ENCODE data around the gene CLDN17. TPM values are rescaled to one million over a fixed set of nuclear protein-coding genes. Genes with fewer than 3 reads are reported as not detected.

Gene CLDN17
- total and polyA plus RNA-seq, 5 donors from 2014 or later = not detected

- H3K27me3 Mint-ChIP-seq = no peaks in the 10 kb centered on the region
- peaks cover 0 to 6% (median 2%) of the 10 kb centered on the region in 7 donors for H3K9me3 Mint-ChIP-seq
- no peaks in the 10 kb centered on the region for H3K4me1 Mint-ChIP-seq
- Histone ChIP-seq H3K4me1 (ENCODE audit: control insufficient read depth, insufficient read depth, low read length, poor library complexity, severe bottlenecking) (no peaks in the 10 kb centered on the region), H3K27ac (ENCODE audit: insufficient read depth, low read length, poor library complexity, severe bottlenecking) (no peak overlapping the region), H3K27me3 (ENCODE audit: control insufficient read depth, insufficient read depth, low read length) (no peaks in the 10 kb centered on the region), H3K36me3 (ENCODE audit: control insufficient read depth, insufficient read depth, low read length) (no peaks in the 10 kb centered on the region), H3K9me3 (ENCODE audit: control insufficient read depth in 2 of 2, low read length in 2 of 2) (no peaks in the 10 kb centered on the region), H3K4me3 (ENCODE audit: low read depth, low read length) (no peak overlapping the region)
- no peaks in the 10 kb centered on the region for H3K36me3 Mint-ChIP-seq
- DNase-seq (no peak), ATAC-seq (ENCODE audit: low read depth in 2 of 2) (no peak)
- no peak overlapping the region for H3K4me3 Mint-ChIP-seq
- no peak overlapping the region for H3K27ac Mint-ChIP-seq
Observed at GRCh38 chr21:30153697-30154340, 12.8 kb downstream of the CLDN17 start.

- H3K4me1 ChIP-seq (ENCODE audit: control insufficient read depth, insufficient read depth, low read length, poor library complexity, severe bottlenecking) = no peaks in the 10 kb centered on the region
- no peaks in the 10 kb centered on the region for H3K27me3 Mint-ChIP-seq
- no peak overlapping the region for H3K4me3 Mint-ChIP-seq
- H3K9me3 ChIP-seq (ENCODE audit: control insufficient read depth in 2 of 2, low read length in 2 of 2) = no peaks in the 10 kb centered on the region
- peaks cover 0 to 5% (median 2%) of the 10 kb centered on the region in 7 donors for H3K9me3 Mint-ChIP-seq
- no peaks in the 10 kb centered on the region for H3K36me3 Mint-ChIP-seq
- H3K27me3 ChIP-seq (ENCODE audit: control insufficient read depth, insufficient read depth, low read length) = no peaks in the 10 kb centered on the region
- no peak overlapping the region for H3K27ac Mint-ChIP-seq
- no peak overlapping the region for H3K4me3 ChIP-seq (ENCODE audit: low read depth, low read length)
- DNase-seq = no peak
- no peak overlapping the region for H3K27ac ChIP-seq (ENCODE audit: insufficient read depth, low read length, poor library complexity, severe bottlenecking)
- H3K4me1 Mint-ChIP-seq = no peaks in the 10 kb centered on the region
- no peaks in the 10 kb centered on the region for H3K36me3 ChIP-seq (ENCODE audit: control insufficient read depth, insufficient read depth, low read length)
- ATAC-seq (ENCODE audit: low read depth in 2 of 2) = no peak
Observed at GRCh38 chr21:30152792-30153191, 13.8 kb downstream of the CLDN17 start.

GRCh38 chr21:30148906-30149305 is 17.7 kb downstream of the CLDN17 start:
- no peak overlapping the region for H3K4me3 Mint-ChIP-seq
- no peaks in the 10 kb centered on the region for H3K36me3 Mint-ChIP-seq
- ATAC-seq (ENCODE audit: low read depth in 2 of 2) (no peak), DNase-seq (no peak)
- no peaks in the 10 kb centered on the region for H3K4me1 Mint-ChIP-seq
- no peaks in the 10 kb centered on the region for H3K27me3 Mint-ChIP-seq
- no peak overlapping the region for H3K27ac Mint-ChIP-seq
- Histone ChIP-seq H3K36me3 (ENCODE audit: control insufficient read depth, insufficient read depth, low read length) (no peaks in the 10 kb centered on the region), H3K4me3 (ENCODE audit: low read depth, low read length) (no peak overlapping the region), H3K27me3 (ENCODE audit: control insufficient read depth, insufficient read depth, low read length) (no peaks in the 10 kb centered on the region), H3K4me1 (ENCODE audit: control insufficient read depth, insufficient read depth, low read length, poor library complexity, severe bottlenecking) (no peaks in the 10 kb centered on the region), H3K9me3 (ENCODE audit: control insufficient read depth in 2 of 2, low read length in 2 of 2) (no peaks in the 10 kb centered on the region), H3K27ac (ENCODE audit: insufficient read depth, low read length, poor library complexity, severe bottlenecking) (no peak overlapping the region)
- peaks cover 0 to 6% (median 3%) of the 10 kb centered on the region in 7 donors for H3K9me3 Mint-ChIP-seq

DNA sequence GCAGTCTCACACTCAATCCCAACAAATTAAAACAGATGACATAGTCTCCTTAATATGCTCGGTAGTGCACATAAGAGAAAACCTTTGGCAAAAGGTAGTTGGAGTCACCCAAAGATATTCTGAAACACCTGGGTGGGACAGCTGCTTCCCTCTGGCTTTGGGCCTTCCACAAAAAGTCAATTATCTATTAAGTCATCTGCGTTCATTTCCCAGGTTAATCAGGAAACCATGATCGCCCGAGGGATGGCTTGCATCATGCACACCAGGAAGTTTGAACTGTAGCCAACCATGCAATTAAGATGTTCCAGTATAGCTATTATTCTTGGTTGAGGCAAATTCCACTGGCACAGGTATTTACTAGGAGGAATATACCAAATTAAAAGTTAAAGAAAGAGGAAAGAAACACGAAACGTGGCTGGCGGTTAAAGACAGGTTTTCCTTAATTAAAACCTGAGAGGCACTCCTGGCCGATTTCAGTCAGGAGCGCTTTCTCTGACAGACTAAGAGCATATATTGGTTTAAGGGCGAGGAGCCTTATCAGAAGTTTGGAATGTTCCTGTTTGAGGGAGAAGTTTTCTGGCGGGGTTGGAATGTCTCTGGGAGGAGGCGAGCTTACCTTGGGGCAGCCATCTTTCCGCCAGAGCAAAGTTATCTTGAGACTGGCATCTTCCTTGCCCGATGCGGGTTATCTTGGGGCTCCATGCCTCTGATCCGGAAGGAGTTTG is 19.9 kb downstream of the CLDN17 start:
- Histone ChIP-seq H3K36me3 (ENCODE audit: control insufficient read depth, insufficient read depth, low read length) (no peaks in the 10 kb centered on the region), H3K4me3 (ENCODE audit: low read depth, low read length) (no peak overlapping the region), H3K9me3 (ENCODE audit: control insufficient read depth in 2 of 2, low read length in 2 of 2) (no peaks in the 10 kb centered on the region), H3K27me3 (ENCODE audit: control insufficient read depth, insufficient read depth, low read length) (no peaks in the 10 kb centered on the region), H3K27ac (ENCODE audit: insufficient read depth, low read length, poor library complexity, severe bottlenecking) (no peak overlapping the region), H3K4me1 (ENCODE audit: control insufficient read depth, insufficient read depth, low read length, poor library complexity, severe bottlenecking) (no peaks in the 10 kb centered on the region)
- Mint-ChIP-seq H3K27ac (peak overlapping the region in 1 of 3 donors; percentile 62), H3K4me3 (no peak overlapping the region), H3K4me1 (no peaks in the 10 kb centered on the region), H3K9me3 (peaks cover 0 to 6% (median 3%) of the 10 kb centered on the region in 7 donors), H3K36me3 (no peaks in the 10 kb centered on the region), H3K27me3 (no peaks in the 10 kb centered on the region)
- no peak for ATAC-seq (ENCODE audit: low read depth in 2 of 2)
- DNase-seq = no peak

DNA sequence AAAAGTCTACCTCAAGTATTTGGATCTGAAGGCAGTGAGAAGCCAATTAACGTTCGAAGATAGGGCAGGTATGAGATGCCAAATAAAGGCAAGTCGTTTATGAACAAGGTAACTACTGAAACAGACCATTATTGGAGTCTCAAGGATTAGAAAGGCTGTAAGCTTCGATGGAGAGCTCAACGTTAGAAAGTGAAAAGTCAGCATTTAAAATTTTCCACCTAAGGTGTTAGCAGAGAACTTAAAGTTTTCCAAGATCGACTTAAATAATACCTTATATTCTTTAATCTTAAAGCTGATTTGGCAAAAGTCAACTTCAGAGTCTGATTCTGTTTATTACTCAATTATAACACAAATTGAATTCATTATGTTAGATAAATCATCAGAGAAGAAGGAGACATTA is 28.1 kb downstream of the CLDN17 start:
- H3K27ac ChIP-seq (ENCODE audit: insufficient read depth, low read length, poor library complexity, severe bottlenecking) = no peak overlapping the region
- no peaks in the 10 kb centered on the region for H3K4me1 Mint-ChIP-seq
- DNase-seq (no peak), ATAC-seq (ENCODE audit: low read depth in 2 of 2) (no peak)
- H3K4me3 Mint-ChIP-seq = no peak overlapping the region
- no peak overlapping the region for H3K27ac Mint-ChIP-seq
- no peaks in the 10 kb centered on the region for H3K9me3 ChIP-seq (ENCODE audit: control insufficient read depth in 2 of 2, low read length in 2 of 2)
- no peaks in the 10 kb centered on the region for H3K36me3 Mint-ChIP-seq
- no peaks in the 10 kb centered on the region for H3K27me3 ChIP-seq (ENCODE audit: control insufficient read depth, insufficient read depth, low read length)
- H3K27me3 Mint-ChIP-seq = peaks cover 2% of the 10 kb centered on the region
- peaks cover 0 to 9% (median 2%) of the 10 kb centered on the region in 7 donors for H3K9me3 Mint-ChIP-seq
- no peaks in the 10 kb centered on the region for H3K4me1 ChIP-seq (ENCODE audit: control insufficient read depth, insufficient read depth, low read length, poor library complexity, severe bottlenecking)
- no peak overlapping the region for H3K4me3 ChIP-seq (ENCODE audit: low read depth, low read length)
- no peaks in the 10 kb centered on the region for H3K36me3 ChIP-seq (ENCODE audit: control insufficient read depth, insufficient read depth, low read length)

DNA sequence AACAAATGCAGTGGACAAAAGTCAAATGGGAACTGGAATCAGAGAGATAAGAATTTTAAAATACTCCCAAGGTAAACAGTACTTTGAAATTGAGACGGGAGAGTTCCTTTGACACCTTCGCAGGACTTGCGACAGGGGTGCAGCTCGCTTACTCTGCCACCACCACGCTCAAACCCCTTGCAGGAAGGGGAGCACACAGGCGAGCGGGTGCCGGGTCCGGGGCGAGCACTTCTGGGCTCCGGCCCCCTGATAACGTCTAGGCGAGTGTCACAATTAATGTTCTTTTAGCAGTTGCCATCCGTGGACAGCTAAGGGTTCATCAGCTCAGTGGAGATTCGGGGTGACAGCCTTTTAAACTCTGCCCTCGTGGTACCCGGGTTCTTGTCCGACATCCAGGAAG is 37.4 kb downstream of the CLDN17 start:
- no peak for DNase-seq
- Histone ChIP-seq H3K27me3 (ENCODE audit: control insufficient read depth, insufficient read depth, low read length) (no peaks in the 10 kb centered on the region), H3K4me1 (ENCODE audit: control insufficient read depth, insufficient read depth, low read length, poor library complexity, severe bottlenecking) (no peaks in the 10 kb centered on the region), H3K27ac (ENCODE audit: insufficient read depth, low read length, poor library complexity, severe bottlenecking) (no peak overlapping the region), H3K36me3 (ENCODE audit: control insufficient read depth, insufficient read depth, low read length) (no peaks in the 10 kb centered on the region), H3K9me3 (ENCODE audit: control insufficient read depth in 2 of 2, low read length in 2 of 2) (no peaks in the 10 kb centered on the region), H3K4me3 (ENCODE audit: low read depth, low read length) (no peak overlapping the region)
- Mint-ChIP-seq H3K4me3 (no peak overlapping the region), H3K4me1 (no peaks in the 10 kb centered on the region), H3K27me3 (peaks cover 4% of the 10 kb centered on the region), H3K9me3 (peaks cover 0 to 12% (median 3%) of the 10 kb centered on the region in 7 donors), H3K36me3 (no peaks in the 10 kb centered on the region), H3K27ac (no peak overlapping the region)
- no peak for ATAC-seq (ENCODE audit: low read depth in 2 of 2)

- Mint-ChIP-seq H3K27me3 (no peaks in the 10 kb centered on the region), H3K27ac (no peak overlapping the region), H3K4me1 (no peaks in the 10 kb centered on the region), H3K36me3 (no peaks in the 10 kb centered on the region), H3K4me3 (no peak overlapping the region), H3K9me3 (peaks cover 0 to 4% (median 3%) of the 10 kb centered on the region in 7 donors)
- H3K27ac ChIP-seq (ENCODE audit: insufficient read depth, low read length, poor library complexity, severe bottlenecking) = no peak overlapping the region
- H3K9me3 ChIP-seq (ENCODE audit: control insufficient read depth in 2 of 2, low read length in 2 of 2) = no peaks in the 10 kb centered on the region
- H3K4me1 ChIP-seq (ENCODE audit: control insufficient read depth, insufficient read depth, low read length, poor library complexity, severe bottlenecking) = no peaks in the 10 kb centered on the region
- no peak overlapping the region for H3K4me3 ChIP-seq (ENCODE audit: low read depth, low read length)
- no peaks in the 10 kb centered on the region for H3K27me3 ChIP-seq (ENCODE audit: control insufficient read depth, insufficient read depth, low read length)
- ATAC-seq (ENCODE audit: low read depth in 2 of 2) = no peak
- no peak for DNase-seq
- H3K36me3 ChIP-seq (ENCODE audit: control insufficient read depth, insufficient read depth, low read length) = no peaks in the 10 kb centered on the region
Observed at GRCh38 chr21:30126576-30126975, 40.0 kb downstream of the CLDN17 start.

GRCh38 chr21:30117631-30118030 is 49.0 kb downstream of the CLDN17 start:
- Mint-ChIP-seq H3K9me3 (no peaks in the 10 kb centered on the region), H3K27me3 (no peaks in the 10 kb centered on the region)

More at GRCh38 chr21:30117631-30118030, 49.0 kb downstream of the CLDN17 start:
- Histone ChIP-seq H3K9me3 (ENCODE audit: control insufficient read depth in 2 of 2, low read length in 2 of 2) (no peaks in the 10 kb centered on the region), H3K4me1 (ENCODE audit: control insufficient read depth, insufficient read depth, low read length, poor library complexity, severe bottlenecking) (no peaks in the 10 kb centered on the region), H3K36me3 (ENCODE audit: control insufficient read depth, insufficient read depth, low read length) (no peaks in the 10 kb centered on the region), H3K4me3 (ENCODE audit: low read depth, low read length) (no peak overlapping the region), H3K27me3 (ENCODE audit: control insufficient read depth, insufficient read depth, low read length) (no peaks in the 10 kb centered on the region), H3K27ac (ENCODE audit: insufficient read depth, low read length, poor library complexity, severe bottlenecking) (no peak overlapping the region)
- no peak for ATAC-seq (ENCODE audit: low read depth in 2 of 2)
- no peak for DNase-seq
- no peak overlapping the region for H3K4me3 Mint-ChIP-seq
- no peak overlapping the region for H3K27ac Mint-ChIP-seq
- no peaks in the 10 kb centered on the region for H3K4me1 Mint-ChIP-seq
- no peaks in the 10 kb centered on the region for H3K36me3 Mint-ChIP-seq

Data from CD4-positive, CD25-positive, alpha-beta regulatory T cell (primary cell).